Measurements from ENCODE around the gene RUVBL2.

Gene RUVBL2

GRCh38 chr19:48993175-48994034, at the start of gene RUVBL2, which contains the start of gene GYS1:
TSS of gene RUVBL2 (plus strand) at chr19:48993887. CDS start at chr19:48993912, 25 bp downstream.
TSS of gene GYS1 (minus strand) at chr19:48993309. CDS start at chr19:48993112, 197 bp downstream.
- DNase-seq, result peak; percentile 100

- no peak for DNase-seq
Measured at GRCh38 chr19:48945415-48945814, 48.3 kb upstream of the RUVBL2 start.

GRCh38 chr19:48945817-48946216, 47.9 kb upstream of the RUVBL2 start:
- DNase-seq, result no peak

GRCh38 chr19:48946463-48947257, 47.0 kb upstream of the RUVBL2 start:
- DNase-seq, result no peak

- DNase-seq, result no peak
Measured at GRCh38 chr19:48947258-48947542, 46.5 kb upstream of the RUVBL2 start.

- DNase-seq, result no peak
Measured at GRCh38 chr19:48950159-48950558, 43.5 kb upstream of the RUVBL2 start.

GRCh38 chr19:48950830-48951519, 42.7 kb upstream of the RUVBL2 start:
- no peak for DNase-seq

GRCh38 chr19:48953141-48953540, 40.5 kb upstream of the RUVBL2 start:
- DNase-seq, result no peak

- no peak for DNase-seq
Measured at GRCh38 chr19:48953990-48954594, 39.6 kb upstream of the RUVBL2 start.

- DNase-seq, result peak; percentile 88
Measured at GRCh38 chr19:48954595-48955307, 38.9 kb upstream of the RUVBL2 start, which contains the start of gene BAX. TSS of gene BAX (plus strand) at chr19:48954875. CDS start at chr19:48954929, 54 bp downstream.

GRCh38 chr19:48955308-48955958, 38.3 kb upstream of the RUVBL2 start:
- no peak for DNase-seq

GRCh38 chr19:48958006-48958405, 35.7 kb upstream of the RUVBL2 start:
- DNase-seq, result no peak

- DNase-seq, result peak; percentile 22
Measured at GRCh38 chr19:48959341-48960239, 34.1 kb upstream of the RUVBL2 start.

- DNase-seq, result no peak
Measured at GRCh38 chr19:48961051-48961649, 32.5 kb upstream of the RUVBL2 start.

- DNase-seq, result no peak
Measured at GRCh38 chr19:48961673-48962028, 32.0 kb upstream of the RUVBL2 start.

GRCh38 chr19:48962029-48962848, 31.4 kb upstream of the RUVBL2 start:
- DNase-seq, result peak; percentile 79

GRCh38 chr19:48962849-48963165, 30.9 kb upstream of the RUVBL2 start:
- DNase-seq, result no peak

- peak; percentile 64 for DNase-seq
Measured at GRCh38 chr19:48963371-48964204, 30.1 kb upstream of the RUVBL2 start.

All from CD4-positive, alpha-beta T cell treated with Interleukin-15 for 1 hour (primary cell).